Measurements from ENCODE around the gene UBL3. TPM values are rescaled to one million over a fixed set of nuclear protein-coding genes. Genes with fewer than 3 reads are reported as not detected.

The UBL3 gene
- total RNA-seq, 1 experiment from 2014 or later: 12.0 TPM

GRCh38 chr13:29722415-29722814 is 128.0 kb downstream of the UBL3 start:
- ChIA-PET CTCF (no interaction called here), POLR2A (ENCODE audit: low non-redundant PET) (no interaction called here)
- Histone ChIP-seq H3K36me3 (ENCODE audit: insufficient read depth, low read length, poor library complexity, severe bottlenecking) (no peaks in the 10 kb centered on the region), H3K4me1 (ENCODE audit: insufficient read depth, low read length, poor library complexity, severe bottlenecking) (no peaks in the 10 kb centered on the region), H3K27me3 (replicated peaks; ENCODE audit: insufficient read depth, low read depth, low read length, poor library complexity) (peaks cover 5% of the 10 kb centered on the region), H3K9me3 (ENCODE audit: low read depth, low read length, poor library complexity, severe bottlenecking) (no peaks in the 10 kb centered on the region), H3K27ac (ENCODE audit: low read depth, low read length, poor library complexity, severe bottlenecking) (no peak overlapping the region), H3K4me3 (ENCODE audit: low read depth, low read length, poor library complexity, severe bottlenecking) (no peak overlapping the region)
- intact Hi-C loops (cut with micrococcal nuclease; ENCODE audit: unreplicated experiment): no loop called here
- DNase-seq (ENCODE audit: low spot score): no peak
- no TSS peak for BruUV-seq (replicated peaks)
- no peak for TF ChIP-seq EZH2 (IDR thresholded peaks at IDR 0.05; ENCODE audit: borderline replicate concordance, low read depth, low read length, poor library complexity, severe bottlenecking)
- TF ChIP-seq CTCF (conservative IDR thresholded peaks at IDR 0.05; ENCODE audit: low read depth, low read length): no peak

GRCh38 chr13:29721766-29722165 is 128.7 kb downstream of the UBL3 start:
- Histone ChIP-seq H3K4me1 (ENCODE audit: insufficient read depth, low read length, poor library complexity, severe bottlenecking) (no peaks in the 10 kb centered on the region), H3K36me3 (ENCODE audit: insufficient read depth, low read length, poor library complexity, severe bottlenecking) (no peaks in the 10 kb centered on the region), H3K4me3 (ENCODE audit: low read depth, low read length, poor library complexity, severe bottlenecking) (no peak overlapping the region), H3K27ac (ENCODE audit: low read depth, low read length, poor library complexity, severe bottlenecking) (no peak overlapping the region), H3K9me3 (ENCODE audit: low read depth, low read length, poor library complexity, severe bottlenecking) (no peaks in the 10 kb centered on the region), H3K27me3 (replicated peaks; ENCODE audit: insufficient read depth, low read depth, low read length, poor library complexity) (peaks cover 5% of the 10 kb centered on the region)
- no TSS peak for BruUV-seq (replicated peaks)
- POLR2A ChIA-PET (ENCODE audit: low non-redundant PET): no interaction called here
- CTCF ChIA-PET: no interaction called here
- no peak for DNase-seq (ENCODE audit: low spot score)
- no peak for TF ChIP-seq EZH2 (IDR thresholded peaks at IDR 0.05; ENCODE audit: borderline replicate concordance, low read depth, low read length, poor library complexity, severe bottlenecking)
- no peak for TF ChIP-seq CTCF (conservative IDR thresholded peaks at IDR 0.05; ENCODE audit: low read depth, low read length)
- intact Hi-C loops (cut with micrococcal nuclease; ENCODE audit: unreplicated experiment): no loop called here

GRCh38 chr13:29718694-29719093 is 131.7 kb downstream of the UBL3 start:
- no peaks in the 10 kb centered on the region for H3K36me3 ChIP-seq (ENCODE audit: insufficient read depth, low read length, poor library complexity, severe bottlenecking)
- peaks cover 5% of the 10 kb centered on the region for H3K27me3 ChIP-seq (replicated peaks; ENCODE audit: insufficient read depth, low read depth, low read length, poor library complexity)
- DNase-seq (ENCODE audit: low spot score): no peak
- H3K4me1 ChIP-seq (ENCODE audit: insufficient read depth, low read length, poor library complexity, severe bottlenecking): no peaks in the 10 kb centered on the region
- H3K9me3 ChIP-seq (ENCODE audit: low read depth, low read length, poor library complexity, severe bottlenecking): peaks cover 5% of the 10 kb centered on the region
- no peak overlapping the region for H3K4me3 ChIP-seq (ENCODE audit: low read depth, low read length, poor library complexity, severe bottlenecking)
- CTCF ChIA-PET: no interaction called here
- H3K27ac ChIP-seq (ENCODE audit: low read depth, low read length, poor library complexity, severe bottlenecking): no peak overlapping the region
- TF ChIP-seq CTCF (conservative IDR thresholded peaks at IDR 0.05; ENCODE audit: low read depth, low read length): no peak
- no peak for TF ChIP-seq EZH2 (IDR thresholded peaks at IDR 0.05; ENCODE audit: borderline replicate concordance, low read depth, low read length, poor library complexity, severe bottlenecking)
- no TSS peak for BruUV-seq (replicated peaks)
- intact Hi-C loops (cut with micrococcal nuclease; ENCODE audit: unreplicated experiment): no loop called here
- POLR2A ChIA-PET (ENCODE audit: low non-redundant PET): no interaction called here

All from A673 (cell line).